Fibroblast of lung (primary cell): ENCODE results near the gene KRT84. TPM values are rescaled to one million over a fixed set of nuclear protein-coding genes. Genes with fewer than 3 reads are reported as not detected.

ENCODE experiments used
- DNase-seq, 2 donors: peaks; one replicate each; pipeline versions ENCODE4 v3.0.0 to v3.0.0-alpha.2; 2010; ENCODE audit warnings: low read depth in 2 of 2
- H2AFZ ChIP-seq: 2 replicates; pipeline ENCODE4 v1.5.1; 2012; ENCODE audit warnings: low read length, control low read depth, inconsistent platforms
- H3K27ac ChIP-seq: 2 replicates; pipeline ENCODE4 v1.5.1; 2011; ENCODE audit warnings: low read length, control low read depth; ENCODE audit not compliant: insufficient read depth
- H3K27me3 ChIP-seq: 2 replicates; pipeline ENCODE4 v1.5.1; 2011; ENCODE audit warnings: mild to moderate bottlenecking, low read length; ENCODE audit not compliant: control insufficient read depth, insufficient read depth
- H3K36me3 ChIP-seq: 2 replicates; pipeline ENCODE4 v1.5.1; 2011; ENCODE audit warnings: low read length; ENCODE audit not compliant: control insufficient read depth, insufficient read depth
- H3K4me1 ChIP-seq: 2 replicates; pipeline ENCODE4 v1.5.1; 2011; ENCODE audit warnings: low read length; ENCODE audit not compliant: control insufficient read depth, insufficient read depth; ENCODE audit errors: extremely low read depth
- H3K4me2 ChIP-seq: 2 replicates; pipeline ENCODE4 v1.5.1; 2011; ENCODE audit warnings: low read length, control low read depth; ENCODE audit not compliant: insufficient read depth; ENCODE audit errors: extremely low read depth
- H3K4me3 ChIP-seq, 4 experiments: fragments of 200-600 bp in 1 of 4; sonication (generic) in 1 of 4; replicated peaks in 1 of 4; 2 replicates each; pipeline ENCODE4 v1.5.1; 2011 to 2016; ENCODE audit warnings: low read length in 4 of 4, low read depth in 3 of 4, mild to moderate bottlenecking in 3 of 4, control low read depth in 2 of 4, inconsistent platforms in 1 of 4, mixed read lengths in 1 of 4; ENCODE audit not compliant: insufficient read depth in 1 of 4; ENCODE audit errors: control extremely low read depth in 1 of 4
- H3K79me2 ChIP-seq: 2 replicates; pipeline ENCODE4 v1.5.1; 2012; ENCODE audit warnings: mild to moderate bottlenecking, low read length, inconsistent platforms; ENCODE audit not compliant: control insufficient read depth, insufficient read depth
- H3K9ac ChIP-seq: 2 replicates; pipeline ENCODE4 v1.5.1; 2011; ENCODE audit warnings: mild to moderate bottlenecking, low read length, control low read depth; ENCODE audit not compliant: insufficient read depth
- H3K9me3 ChIP-seq: 2 replicates; pipeline ENCODE4 v1.5.1; 2012; ENCODE audit warnings: low read depth, low read length; ENCODE audit not compliant: control insufficient read depth, insufficient read depth
- H4K20me1 ChIP-seq: 2 replicates; pipeline ENCODE4 v1.5.1; 2011; ENCODE audit warnings: low read length; ENCODE audit not compliant: control insufficient read depth, insufficient read depth; ENCODE audit errors: extremely low read depth
- CTCF ChIP-seq, 2 donors: IDR thresholded peaks in 1 of 2; conservative IDR thresholded peaks in 1 of 2; 1 replicate in 1 of 2; 2 replicates in 1 of 2; pipeline ENCODE4 v1.5.1; 2011 to 2012; ENCODE audit warnings: low read length in 2 of 2, control low read depth in 1 of 2, inconsistent platforms in 1 of 2, low read depth in 1 of 2, mild to moderate bottlenecking in 1 of 2
- EZH2 ChIP-seq: IDR thresholded peaks from 2 replicates; pipeline ENCODE4 v1.5.1; 2012; ENCODE audit warnings: low read length, control low read depth, mild to moderate bottlenecking; ENCODE audit errors: missing control alignments
- polyA plus RNA-seq, 2 donors: library from polyadenylated mRNA; depleted of rRNA in 1 of 2; stranded (reverse) in 1 of 2; unstranded in 1 of 2; fragments of >200 nt; gene quantifications; 2 replicates each; pipeline ENCODE4 v1.2.1, GENCODE V29; 2011 to 2012; ENCODE audit warnings: missing spikeins in 1 of 2
- total RNA-seq: library from RNA; depleted of rRNA; stranded (reverse); fragments of >200 nt; gene quantifications from 2 replicates; pipeline ENCODE4 v1.2.1, GENCODE V29; 2014

KRT84 gene
- total and polyA plus RNA-seq, 2 donors (not counting 1 experiment from before 2014, with no cell fraction given), result not detected

- no peak for DNase-seq
- H3K79me2 ChIP-seq, result no peaks in the 10 kb centered on the region
- H3K4me2 ChIP-seq, result no peak overlapping the region
- no peaks in the 10 kb centered on the region for H3K36me3 ChIP-seq
- H2AFZ ChIP-seq, result no peak overlapping the region
- H4K20me1 ChIP-seq, result no peaks in the 10 kb centered on the region
- H3K9ac ChIP-seq, result no peak overlapping the region
- peaks cover 4% of the 10 kb centered on the region for H3K27me3 ChIP-seq
- H3K4me1 ChIP-seq, result no peaks in the 10 kb centered on the region
- no peak overlapping the region for H3K27ac ChIP-seq
- TF ChIP-seq CTCF (conservative IDR thresholded peaks at IDR 0.05 in 1 of 2, IDR thresholded peaks at IDR 0.05 in 1 of 2; ENCODE audit: low read depth in 1 of 2, low read length in 2 of 2), result no peak
- no peak for TF ChIP-seq EZH2
- no peak overlapping the region for H3K4me3 ChIP-seq
- no peaks in the 10 kb centered on the region for H3K9me3 ChIP-seq
Measured at GRCh38 chr12:52356031-52356761, 29.3 kb downstream of the KRT84 start.

DNA sequence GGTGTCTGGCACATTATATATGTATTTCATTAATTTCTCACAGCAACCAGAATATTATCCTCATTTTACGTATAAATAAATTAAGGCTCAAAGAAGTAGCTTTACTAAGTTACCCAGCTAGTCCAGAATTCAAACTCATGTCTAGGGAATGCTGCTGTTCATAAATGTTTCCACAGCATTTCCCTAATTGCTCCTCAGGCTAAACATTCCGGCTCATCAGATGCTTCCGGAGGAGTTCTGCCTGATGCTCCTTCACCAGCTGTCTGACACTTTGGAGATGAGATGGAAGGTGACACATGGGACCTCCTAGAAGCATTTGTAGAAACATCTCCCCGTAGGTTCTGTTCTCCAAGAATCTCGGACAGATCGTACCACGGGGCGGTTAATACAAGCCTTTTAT lies 30.3 kb downstream of the KRT84 start:
- no peak overlapping the region for H3K9ac ChIP-seq
- H3K36me3 ChIP-seq, result no peaks in the 10 kb centered on the region
- no peaks in the 10 kb centered on the region for H3K9me3 ChIP-seq
- no peak overlapping the region for H3K4me2 ChIP-seq
- no peak overlapping the region for H2AFZ ChIP-seq
- H3K27me3 ChIP-seq, result peaks cover 7% of the 10 kb centered on the region
- no peak overlapping the region for H3K27ac ChIP-seq
- H3K4me1 ChIP-seq, result no peaks in the 10 kb centered on the region
- no peaks in the 10 kb centered on the region for H4K20me1 ChIP-seq
- DNase-seq, result no peak
- no peaks in the 10 kb centered on the region for H3K79me2 ChIP-seq
- H3K4me3 ChIP-seq, result no peak overlapping the region
- TF ChIP-seq EZH2, result no peak
- TF ChIP-seq CTCF (conservative IDR thresholded peaks at IDR 0.05 in 1 of 2, IDR thresholded peaks at IDR 0.05 in 1 of 2; ENCODE audit: low read depth in 1 of 2, low read length in 2 of 2), result no peak

DNA sequence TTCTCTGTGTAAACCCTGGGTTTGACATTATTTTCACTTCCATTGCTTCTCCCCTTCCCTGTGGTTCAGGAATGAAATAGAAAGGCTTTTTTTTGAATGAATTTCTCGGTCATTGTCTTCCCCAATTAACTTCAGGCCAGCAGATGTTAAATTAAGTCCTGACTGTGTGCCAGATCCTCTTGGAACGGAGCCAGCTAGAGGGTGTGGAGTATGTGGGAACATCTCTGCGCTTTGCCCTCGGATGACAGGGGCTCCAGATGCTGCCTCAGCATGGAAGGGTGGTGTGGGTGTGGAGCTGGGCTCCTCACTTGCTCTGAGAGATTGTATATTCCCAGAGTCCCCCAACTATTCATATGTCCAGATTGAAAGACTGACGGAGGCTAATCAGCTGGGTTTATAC lies 31.3 kb downstream of the KRT84 start:
- Histone ChIP-seq H3K9me3 (no peaks in the 10 kb centered on the region), H3K4me1 (no peaks in the 10 kb centered on the region), H3K36me3 (no peaks in the 10 kb centered on the region), H3K4me3 (no peak overlapping the region), H3K27ac (no peak overlapping the region), H3K79me2 (no peaks in the 10 kb centered on the region), H2AFZ (no peak overlapping the region), H3K27me3 (peaks cover 7% of the 10 kb centered on the region), H3K9ac (no peak overlapping the region), H4K20me1 (no peaks in the 10 kb centered on the region), H3K4me2 (no peak overlapping the region)
- no peak for DNase-seq
- TF ChIP-seq CTCF (conservative IDR thresholded peaks at IDR 0.05 in 1 of 2, IDR thresholded peaks at IDR 0.05 in 1 of 2; ENCODE audit: low read depth in 1 of 2, low read length in 2 of 2), result no peak
- TF ChIP-seq EZH2, result no peak
